GM19463 (cell line): ENCODE results near the gene HBA2.
"Not testable (repeated sequence)": the region's sequence is repeated elsewhere in the genome, so short reads cannot be mapped to it uniquely, and the experiment has no call there.

Experiments used
- ATAC-seq: cut with Tn5 transposase; IDR thresholded peaks from one replicate; pipeline ENCODE4 v1.9.1; 2021; ENCODE audit warnings: mild to moderate bottlenecking, moderate library complexity; ENCODE audit not compliant: unreplicated experiment

The HBA2 gene

GRCh38 chr16:173928-174769 lies 1.5 kb downstream of the HBA2 start:
- ATAC-seq, result not testable (repeated sequence)

- ATAC-seq, result no peak
These were observed 2.6 kb downstream of the HBA2 start for GRCh38 chr16:175011-175949.

- not testable (repeated sequence) for ATAC-seq
These were observed 3.3 kb downstream of the HBA2 start for GRCh38 chr16:176006-176405.

GRCh38 chr16:176477-177382 lies 4.1 kb downstream of the HBA2 start, which contains the start of gene HBA1:
Gene HBA1, plus strand, starts transcription at chr16:176680. Its CDS starts 37 bp downstream, at chr16:176717.
- ATAC-seq, result not testable (repeated sequence)

- ATAC-seq, result no peak
These were observed 4.7 kb downstream of the HBA2 start for GRCh38 chr16:177394-177822.

GRCh38 chr16:177981-178667 lies 5.4 kb downstream of the HBA2 start:
- ATAC-seq, result no peak

- ATAC-seq, result no peak
These were observed 6.0 kb downstream of the HBA2 start for GRCh38 chr16:178668-179015.

- ATAC-seq, result no peak
These were observed 6.8 kb downstream of the HBA2 start for GRCh38 chr16:179211-180092.

GRCh38 chr16:180101-180675 lies 7.5 kb downstream of the HBA2 start, which contains the start of gene HBQ1:
Gene HBQ1, plus strand, starts transcription at chr16:180459. Its CDS starts 28 bp downstream, at chr16:180487.
- no peak for ATAC-seq

- no peak for ATAC-seq
These were observed 8.2 kb downstream of the HBA2 start for GRCh38 chr16:180681-181564.

GRCh38 chr16:181565-182021 lies 8.9 kb downstream of the HBA2 start:
- ATAC-seq, result no peak

- no peak for ATAC-seq
These were observed 10.3 kb downstream of the HBA2 start for GRCh38 chr16:183005-183404.

GRCh38 chr16:185213-185612 lies 12.5 kb downstream of the HBA2 start:
- ATAC-seq, result no peak

GRCh38 chr16:185691-186090 lies 13.0 kb downstream of the HBA2 start:
- ATAC-seq, result no peak

- ATAC-seq, result no peak
These were observed 14.7 kb downstream of the HBA2 start for GRCh38 chr16:187330-187729.

GRCh38 chr16:188674-189073 lies 16.0 kb downstream of the HBA2 start:
- no peak for ATAC-seq

GRCh38 chr16:189604-190186 lies 17.0 kb downstream of the HBA2 start:
- no peak for ATAC-seq
